OCI-LY1 (cell line): Measurements from ENCODE around the gene TIMP2.

Experiments
- H2AFZ ChIP-seq: fragments of 200-600 bp; sonication (generic), shearing (Covaris generic); 2 replicates; pipeline ENCODE4 v1.6.0; 2014; ENCODE audit warnings: antibody characterized with exemption, mild to moderate bottlenecking, low read length
- H3F3A ChIP-seq: fragments of 200-600 bp; sonication (generic), shearing (Covaris generic); 2 replicates; pipeline ENCODE4 v1.6.0; 2014; ENCODE audit warnings: mild to moderate bottlenecking, antibody characterized with exemption, low read length, moderate library complexity; ENCODE audit not compliant: insufficient read depth
- H3K27ac ChIP-seq: fragments of 200-600 bp; sonication (generic); 2 replicates; pipeline ENCODE4 v1.5.1; 2014; ENCODE audit warnings: low read length, mixed run types, mild to moderate bottlenecking, low read depth; ENCODE audit not compliant: poor library complexity, severe bottlenecking
- H3K27me3 ChIP-seq: fragments of 200-600 bp; sonication (generic); 2 replicates; pipeline ENCODE4 v1.6.0; 2014; ENCODE audit warnings: antibody characterized with exemption, mild to moderate bottlenecking, low read length, moderate library complexity; ENCODE audit not compliant: insufficient read depth
- H3K36me3 ChIP-seq: fragments of 200-600 bp; sonication (generic); 2 replicates; pipeline ENCODE4 v1.6.1; 2014; ENCODE audit warnings: mild to moderate bottlenecking, antibody characterized with exemption, low read length, moderate library complexity, mixed read lengths; ENCODE audit not compliant: insufficient read depth
- H3K4me1 ChIP-seq: fragments of 200-600 bp; sonication (generic); 2 replicates; pipeline ENCODE4 v1.5.1; 2014; ENCODE audit warnings: mild to moderate bottlenecking, low read length, moderate library complexity; ENCODE audit not compliant: insufficient read depth, severe bottlenecking
- H3K4me2 ChIP-seq: fragments of 200-600 bp; sonication (generic), shearing (Covaris generic); 2 replicates; pipeline ENCODE4 v1.6.1; 2014; ENCODE audit warnings: low read length
- H3K4me3 ChIP-seq: fragments of 200-600 bp; sonication (generic); 2 replicates; pipeline ENCODE4 v1.5.1; 2014; ENCODE audit warnings: low read length, low read depth, mild to moderate bottlenecking, mixed read lengths; ENCODE audit not compliant: poor library complexity, severe bottlenecking
- H3K79me2 ChIP-seq: fragments of 200-600 bp; shearing (Covaris generic); 2 replicates; pipeline ENCODE4 v1.6.1; 2016; ENCODE audit warnings: mixed run types, low read length, mixed read lengths; ENCODE audit not compliant: insufficient read depth
- H3K9ac ChIP-seq: fragments of 200-600 bp; sonication (generic), shearing (Covaris generic); 2 replicates; pipeline ENCODE4 v1.6.1; 2014; ENCODE audit warnings: mild to moderate bottlenecking, low read length, mixed read lengths
- H3K9me2 ChIP-seq: fragments of 200-600 bp; sonication (generic), shearing (Covaris generic); 2 replicates; pipeline ENCODE4 v1.6.1; 2014; ENCODE audit warnings: low read depth, mild to moderate bottlenecking, low read length, mixed read lengths
- H3K9me3 ChIP-seq: fragments of 200-600 bp; shearing (Covaris generic); 2 replicates; pipeline ENCODE4 v1.6.1; 2014; ENCODE audit warnings: low read length, mixed read lengths
- H4K20me1 ChIP-seq: fragments of 200-600 bp; sonication (generic), shearing (Covaris generic); 2 replicates; pipeline ENCODE4 v1.6.0; 2016; ENCODE audit warnings: mild to moderate bottlenecking, low read length; ENCODE audit not compliant: insufficient read depth
- CTCF ChIP-seq: fragments of 200-600 bp; sonication (generic), shearing (Covaris generic); IDR thresholded peaks from 2 replicates; pipeline ENCODE4 v1.5.1; 2017; ENCODE audit warnings: mild to moderate bottlenecking, antibody characterized with exemption, low read length, moderate library complexity, mixed read lengths
- EZH2 ChIP-seq: fragments of 200-600 bp; sonication (generic), shearing (Covaris generic); IDR thresholded peaks from 2 replicates; pipeline ENCODE4 v1.8.0; 2017; ENCODE audit warnings: borderline replicate concordance, mixed run types, mild to moderate bottlenecking, antibody characterized with exemption, low read length, moderate library complexity, mixed read lengths

The TIMP2 gene

GRCh38 chr17:78819806-78820792, 105.1 kb downstream of the TIMP2 start:
- Histone ChIP-seq H3K9me2 (no peaks in the 10 kb centered on the region), H2AFZ (no peak overlapping the region), H3K9ac (no peak overlapping the region), H3F3A (no peaks in the 10 kb centered on the region), H3K9me3 (no peaks in the 10 kb centered on the region), H3K4me3 (no peak overlapping the region), H3K27ac (no peak overlapping the region), H3K4me1 (no peaks in the 10 kb centered on the region), H4K20me1 (no peaks in the 10 kb centered on the region), H3K36me3 (peaks cover 93% of the 10 kb centered on the region), H3K27me3 (no peaks in the 10 kb centered on the region), H3K4me2 (no peak overlapping the region), H3K79me2 (no peaks in the 10 kb centered on the region)
- TF ChIP-seq EZH2 (no peak), CTCF (no peak)

GRCh38 chr17:78819402-78819801, 105.8 kb downstream of the TIMP2 start:
- no peak overlapping the region for H3K4me2 ChIP-seq
- H3K9me3 ChIP-seq: no peaks in the 10 kb centered on the region
- no peak overlapping the region for H3K9ac ChIP-seq
- no peaks in the 10 kb centered on the region for H3K9me2 ChIP-seq
- peaks cover 93% of the 10 kb centered on the region for H3K36me3 ChIP-seq
- no peaks in the 10 kb centered on the region for H3K79me2 ChIP-seq
- H4K20me1 ChIP-seq: no peaks in the 10 kb centered on the region
- H3F3A ChIP-seq: no peaks in the 10 kb centered on the region
- TF ChIP-seq CTCF (no peak), EZH2 (no peak)
- H3K4me3 ChIP-seq: no peak overlapping the region
- H3K27me3 ChIP-seq: no peaks in the 10 kb centered on the region
- H2AFZ ChIP-seq: no peak overlapping the region
- no peaks in the 10 kb centered on the region for H3K4me1 ChIP-seq
- H3K27ac ChIP-seq: no peak overlapping the region

- no peaks in the 10 kb centered on the region for H3K27me3 ChIP-seq
- no peaks in the 10 kb centered on the region for H3K79me2 ChIP-seq
These were observed 106.3 kb downstream of the TIMP2 start for GRCh38 chr17:78818932-78819331.

More at GRCh38 chr17:78818932-78819331, 106.3 kb downstream of the TIMP2 start:
- H3K9me3 ChIP-seq: no peaks in the 10 kb centered on the region
- no peak overlapping the region for H2AFZ ChIP-seq
- H3K9ac ChIP-seq: no peak overlapping the region
- H3K27ac ChIP-seq: no peak overlapping the region
- H3K4me2 ChIP-seq: no peak overlapping the region
- H3K4me3 ChIP-seq: no peak overlapping the region
- no peaks in the 10 kb centered on the region for H3F3A ChIP-seq
- H3K4me1 ChIP-seq: no peaks in the 10 kb centered on the region
- peaks cover 93% of the 10 kb centered on the region for H3K36me3 ChIP-seq
- H4K20me1 ChIP-seq: no peaks in the 10 kb centered on the region
- TF ChIP-seq EZH2 (no peak), CTCF (no peak)
- no peaks in the 10 kb centered on the region for H3K9me2 ChIP-seq
